Retinal pigment epithelial cell (primary cell): ENCODE results near the gene CNTNAP2.

ENCODE experiments used
- DNase-seq: peaks from one replicate; pipeline ENCODE4 v3.0.0-alpha.2; 2010; ENCODE audit warnings: low read depth
- H3K4me3 ChIP-seq: 2 replicates; pipeline ENCODE4 v1.5.1; 2011; ENCODE audit warnings: mild to moderate bottlenecking, low read length, control low read depth, moderate library complexity
- TF ChIP-seq, protein P1 (sequence below): conservative IDR thresholded peaks from 2 replicates; pipeline ENCODE4 v1.5.1; 2011; ENCODE audit warnings: low read depth, low read length, control low read depth, inconsistent platforms

CNTNAP2 gene

DNA sequence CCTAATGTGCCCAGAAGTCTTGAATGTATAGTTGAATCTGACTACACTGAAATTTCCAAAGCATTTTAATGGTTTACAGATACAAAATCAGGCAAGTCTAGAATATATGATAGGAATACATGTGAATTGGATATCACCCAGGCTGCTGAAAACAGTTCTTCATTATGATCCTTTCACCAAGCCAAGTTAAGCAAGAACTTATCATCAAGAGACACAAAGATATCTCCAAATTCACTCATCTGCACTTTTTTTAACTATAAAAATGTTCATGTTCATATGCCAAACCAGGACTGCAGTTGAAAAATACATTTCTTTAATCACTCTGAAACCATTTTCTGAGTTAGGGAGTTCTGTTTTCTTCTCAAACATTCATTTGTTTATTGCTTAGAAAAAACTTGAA is 2061.4 kb downstream of the CNTNAP2 start:
- TF ChIP-seq, protein P1, sequence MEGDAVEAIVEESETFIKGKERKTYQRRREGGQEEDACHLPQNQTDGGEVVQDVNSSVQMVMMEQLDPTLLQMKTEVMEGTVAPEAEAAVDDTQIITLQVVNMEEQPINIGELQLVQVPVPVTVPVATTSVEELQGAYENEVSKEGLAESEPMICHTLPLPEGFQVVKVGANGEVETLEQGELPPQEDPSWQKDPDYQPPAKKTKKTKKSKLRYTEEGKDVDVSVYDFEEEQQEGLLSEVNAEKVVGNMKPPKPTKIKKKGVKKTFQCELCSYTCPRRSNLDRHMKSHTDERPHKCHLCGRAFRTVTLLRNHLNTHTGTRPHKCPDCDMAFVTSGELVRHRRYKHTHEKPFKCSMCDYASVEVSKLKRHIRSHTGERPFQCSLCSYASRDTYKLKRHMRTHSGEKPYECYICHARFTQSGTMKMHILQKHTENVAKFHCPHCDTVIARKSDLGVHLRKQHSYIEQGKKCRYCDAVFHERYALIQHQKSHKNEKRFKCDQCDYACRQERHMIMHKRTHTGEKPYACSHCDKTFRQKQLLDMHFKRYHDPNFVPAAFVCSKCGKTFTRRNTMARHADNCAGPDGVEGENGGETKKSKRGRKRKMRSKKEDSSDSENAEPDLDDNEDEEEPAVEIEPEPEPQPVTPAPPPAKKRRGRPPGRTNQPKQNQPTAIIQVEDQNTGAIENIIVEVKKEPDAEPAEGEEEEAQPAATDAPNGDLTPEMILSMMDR, result no peak
- H3K4me3 ChIP-seq, result no peak overlapping the region
- DNase-seq, result no peak

DNA sequence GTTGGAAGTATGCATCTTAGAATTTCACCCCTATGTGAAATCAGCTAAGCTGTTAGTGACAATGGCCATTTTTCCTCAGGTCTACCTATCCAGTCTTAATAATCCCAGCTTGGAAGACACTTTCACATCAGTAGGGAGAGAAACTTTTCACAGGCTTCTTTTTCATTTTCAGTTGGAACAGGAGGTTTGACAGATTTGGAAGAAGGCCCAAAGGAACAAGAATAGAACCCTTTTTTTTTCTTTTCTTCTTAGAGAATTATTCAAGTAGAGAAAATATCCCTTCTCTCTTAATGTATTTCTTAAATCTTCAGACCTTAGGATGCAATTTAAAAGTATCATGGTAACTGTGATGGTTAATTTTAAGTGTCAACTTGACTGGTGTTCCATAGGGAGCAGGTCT is 2063.5 kb downstream of the CNTNAP2 start:
- TF ChIP-seq, protein P1, result no peak
- DNase-seq, result no peak
- no peak overlapping the region for H3K4me3 ChIP-seq

DNA sequence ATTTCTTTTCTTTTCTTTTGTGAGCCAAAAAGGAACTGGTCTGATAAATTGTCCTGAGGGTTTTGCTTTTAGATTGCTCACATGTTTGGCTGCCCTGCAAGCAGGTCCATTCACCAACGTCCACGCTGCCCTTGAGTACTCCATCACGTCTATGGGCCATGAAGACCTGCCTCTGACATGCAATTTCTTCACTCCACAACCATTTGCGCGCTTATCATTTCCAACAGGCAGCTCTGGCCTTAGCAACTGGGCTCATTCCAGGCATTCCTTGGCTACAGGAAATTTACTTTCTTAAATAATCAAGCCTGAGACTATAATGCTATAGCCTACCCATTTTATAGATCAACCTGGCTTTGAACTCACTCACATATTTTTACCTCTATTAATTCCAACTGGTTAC is 2065.7 kb downstream of the CNTNAP2 start:
- H3K4me3 ChIP-seq, result no peak overlapping the region
- TF ChIP-seq, protein P1, result no peak
- no peak for DNase-seq

DNA sequence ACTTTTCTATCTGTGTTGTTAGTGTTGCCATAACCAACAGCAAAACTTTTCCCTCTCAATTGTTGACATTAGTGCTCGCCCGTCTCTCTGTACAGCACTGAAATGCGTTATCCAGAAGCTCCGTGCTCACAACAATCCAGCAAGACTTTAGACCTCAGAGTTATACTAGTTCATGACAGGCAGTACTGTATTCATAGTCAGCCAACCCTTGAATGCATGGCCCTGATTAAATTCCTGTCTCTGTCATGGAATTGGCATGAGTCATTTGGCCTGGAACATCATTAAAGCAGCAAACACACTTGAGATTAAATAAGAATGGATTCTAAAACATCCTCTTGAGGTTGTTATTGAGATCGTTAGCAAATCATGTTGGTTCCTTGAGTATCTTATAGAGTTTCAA is 2068.4 kb downstream of the CNTNAP2 start:
- DNase-seq, result no peak
- TF ChIP-seq, protein P1, result no peak
- H3K4me3 ChIP-seq, result no peak overlapping the region

DNA sequence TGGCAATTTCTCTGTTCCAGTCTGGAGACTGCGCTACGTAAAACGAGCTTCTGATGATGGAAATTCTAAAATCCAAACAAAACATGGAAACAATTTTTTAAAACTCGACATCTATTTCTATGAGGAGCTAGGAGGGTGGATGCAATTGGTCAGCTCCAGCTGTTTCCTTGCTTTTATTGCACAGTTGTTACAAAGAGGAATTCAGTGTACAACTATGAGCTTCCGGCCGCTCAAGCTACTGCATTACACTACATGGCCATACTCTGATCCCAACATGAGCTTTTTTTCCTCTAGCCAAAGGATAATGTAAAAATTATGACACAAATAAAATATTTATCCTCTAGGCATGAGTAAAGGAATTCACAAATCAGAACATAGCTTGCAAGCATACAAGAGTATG is 2070.9 kb downstream of the CNTNAP2 start:
- no peak for DNase-seq
- TF ChIP-seq, protein P1, result no peak
- no peak overlapping the region for H3K4me3 ChIP-seq

DNA sequence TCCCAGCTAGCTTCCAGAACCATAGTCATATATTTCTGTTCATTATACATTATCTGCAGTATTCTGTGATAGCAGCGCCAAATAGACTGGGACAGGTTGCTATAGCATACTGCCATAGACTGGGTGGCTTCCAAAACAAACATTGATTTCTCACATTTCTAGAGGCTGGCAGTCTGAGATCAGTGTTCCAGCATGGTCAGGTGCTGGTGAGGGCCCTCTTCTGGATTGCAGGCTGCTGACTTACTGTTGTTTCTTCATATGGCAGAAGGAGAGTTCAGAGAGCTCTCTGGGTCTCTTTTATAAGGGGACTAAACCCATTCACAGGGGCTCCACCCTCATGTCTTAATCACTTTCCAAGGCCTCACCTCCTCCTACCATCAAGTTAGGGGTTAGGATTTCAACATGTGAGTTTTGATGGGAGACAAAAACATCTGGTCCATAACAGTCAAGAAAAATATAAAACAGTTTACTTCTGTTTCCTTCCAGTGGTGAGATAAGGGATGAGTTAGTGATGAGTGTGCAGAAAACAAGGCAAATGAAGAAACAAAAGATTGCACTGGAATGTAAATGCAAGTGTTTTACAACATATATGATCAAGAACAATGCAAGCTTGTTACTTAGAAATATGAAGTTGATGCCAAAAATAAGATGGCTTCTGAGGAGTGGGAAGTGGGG is 2074.9 kb downstream of the CNTNAP2 start:
- no peak for DNase-seq
- no peak overlapping the region for H3K4me3 ChIP-seq
- TF ChIP-seq, protein P1, result no peak

DNA sequence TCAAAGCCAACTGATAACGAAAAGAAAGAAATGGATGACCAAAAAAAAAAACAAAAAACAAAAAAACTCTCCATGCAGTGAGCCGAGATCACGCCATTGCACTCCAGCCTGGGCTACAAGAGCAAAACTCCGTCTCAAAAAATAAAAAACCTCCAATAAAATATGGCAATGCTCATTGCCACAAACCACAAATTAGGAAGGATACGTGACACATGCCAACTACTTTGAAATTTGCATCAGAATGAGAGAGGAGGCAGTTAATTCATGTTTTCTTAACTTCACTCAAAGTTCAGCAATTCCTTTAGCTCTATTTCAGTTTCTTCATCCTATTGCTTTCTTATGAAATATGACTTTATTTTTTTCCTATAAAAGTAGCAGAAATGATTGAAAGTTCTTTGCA is 2075.9 kb downstream of the CNTNAP2 start:
- H3K4me3 ChIP-seq, result no peak overlapping the region
- TF ChIP-seq, protein P1, result no peak
- no peak for DNase-seq
